HepG2 (cell line): ENCODE measurements around the gene CHKB. TPM values are rescaled to one million over a fixed set of nuclear protein-coding genes. Genes with fewer than 3 reads are reported as not detected.

Experiments used
- CBFB ChIP-seq: sonication (generic); formaldehyde crosslinking; IDR thresholded peaks from 2 replicates; pipeline ENCODE4 v1.4.0; 2020; ENCODE audit warnings: missing genetic modification reagents
- CBX1 ChIP-seq: IDR thresholded peaks from one replicate; pipeline ENCODE4 v1.6.1; 2016; ENCODE audit warnings: antibody characterized with exemption, low read depth
- CENPT ChIP-seq: sonication (generic); formaldehyde crosslinking; IDR thresholded peaks from 2 replicates; pipeline ENCODE4 v1.8.0; 2022; ENCODE audit warnings: low read depth, mild to moderate bottlenecking, moderate library complexity, missing genetic modification reagents
- FOXP1 ChIP-seq, 2 experiments: fragments of 450-650 bp in 1 of 2; IDR thresholded peaks; 2 replicates each; pipeline ENCODE4 v1.6.1; 2017 to 2018; ENCODE audit warnings: antibody characterized with exemption in 1 of 2
- HDAC2 ChIP-seq: sonication (generic); formaldehyde crosslinking; IDR thresholded peaks from 2 replicates; pipeline ENCODE4 v1.4.0; 2020; ENCODE audit warnings: missing genetic modification reagents
- HOXA7 ChIP-seq: sonication (generic); formaldehyde crosslinking; IDR thresholded peaks from 2 replicates; pipeline ENCODE4 v1.8.1; 2022; ENCODE audit warnings: mild to moderate bottlenecking, missing genetic modification reagents, moderate library complexity
- MTA3 ChIP-seq: sonication (generic); formaldehyde crosslinking; IDR thresholded peaks from 2 replicates; pipeline ENCODE4 v1.4.0; 2020; ENCODE audit warnings: missing genetic modification reagents
- SMARCC2 ChIP-seq: fragments of 450-650 bp; IDR thresholded peaks from 2 replicates; pipeline ENCODE4 v1.6.1; 2017; ENCODE audit warnings: antibody characterized with exemption, mild to moderate bottlenecking
- THYN1 ChIP-seq: sonication (generic); formaldehyde crosslinking; IDR thresholded peaks from 2 replicates; pipeline ENCODE4 v1.8.1; 2023; ENCODE audit warnings: low read depth, mild to moderate bottlenecking, moderate library complexity, missing genetic modification reagents, borderline replicate concordance
- ZNF496 ChIP-seq: sonication (generic); formaldehyde crosslinking; IDR thresholded peaks from 2 replicates; pipeline ENCODE4 v1.8.1; 2023; ENCODE audit warnings: mild to moderate bottlenecking, moderate library complexity, missing genetic modification reagents; ENCODE audit not compliant: insufficient replicate concordance
- ZNF768 ChIP-seq: sonication (generic); formaldehyde crosslinking; IDR thresholded peaks from 2 replicates; pipeline ENCODE4 v1.4.0; 2020; ENCODE audit warnings: missing genetic modification reagents
- ZNF841 ChIP-seq: sonication (generic); formaldehyde crosslinking; IDR thresholded peaks from 2 replicates; pipeline ENCODE4 v1.8.1; 2023; ENCODE audit warnings: missing genetic modification reagents, borderline replicate concordance
- polyA plus RNA-seq, 8 experiments: library from polyadenylated mRNA; depleted of rRNA in 3 of 8; stranded (reverse) in 7 of 8; unstranded in 1 of 8; fragments of >200 nt; fragmentation: Illumina TruSeq in 4 of 8; extraction: Trizol in 4 of 8; gene quantifications; 2 replicates each; pipeline versions ENCODE4 v1.2.1 to v1.2.3, GENCODE V29; 2011 to 2016; ENCODE audit warnings: low read depth in 4 of 8, missing spikeins in 1 of 8, mixed read lengths in 1 of 8; ENCODE audit not compliant: insufficient read depth in 1 of 8
- total RNA-seq, 5 experiments: library from RNA; depleted of rRNA; stranded (reverse); fragments of >200 nt; fragmentation: Illumina TruSeq; extraction: Trizol; gene quantifications; 2 replicates each; pipeline ENCODE4 v1.2.3, GENCODE V29; 2016; ENCODE audit warnings: low read depth in 1 of 5
- TF ChIP-seq, protein P1 (sequence below): sonication (generic); formaldehyde crosslinking; IDR thresholded peaks from 2 replicates; pipeline ENCODE4 v1.4.0; 2020; ENCODE audit warnings: mild to moderate bottlenecking, missing genetic modification reagents
- TF ChIP-seq, protein P2 (sequence below): sonication (generic); formaldehyde crosslinking; IDR thresholded peaks from 2 replicates; pipeline ENCODE4 v1.5.1; 2020; ENCODE audit warnings: missing genetic modification reagents, mild to moderate bottlenecking, borderline replicate concordance
- TF ChIP-seq, protein P3 (sequence below): sonication (generic); formaldehyde crosslinking; IDR thresholded peaks from one replicate; pipeline ENCODE4 v1.5.1; 2020; ENCODE audit warnings: mild to moderate bottlenecking, missing genetic modification reagents; ENCODE audit errors: not compliant biosample characterization
- TF ChIP-seq, protein P4 (sequence below): sonication (generic); formaldehyde crosslinking; IDR thresholded peaks from 2 replicates; pipeline ENCODE4 v1.5.0; 2020; ENCODE audit warnings: mild to moderate bottlenecking, missing genetic modification reagents, borderline replicate concordance

Gene CHKB
- total and polyA plus RNA-seq, 2 of the 13 experiments (the other 11 are each of a cell fraction or from before 2014, with no cell fraction given), result 24.5 to 42.7 TPM

DNA sequence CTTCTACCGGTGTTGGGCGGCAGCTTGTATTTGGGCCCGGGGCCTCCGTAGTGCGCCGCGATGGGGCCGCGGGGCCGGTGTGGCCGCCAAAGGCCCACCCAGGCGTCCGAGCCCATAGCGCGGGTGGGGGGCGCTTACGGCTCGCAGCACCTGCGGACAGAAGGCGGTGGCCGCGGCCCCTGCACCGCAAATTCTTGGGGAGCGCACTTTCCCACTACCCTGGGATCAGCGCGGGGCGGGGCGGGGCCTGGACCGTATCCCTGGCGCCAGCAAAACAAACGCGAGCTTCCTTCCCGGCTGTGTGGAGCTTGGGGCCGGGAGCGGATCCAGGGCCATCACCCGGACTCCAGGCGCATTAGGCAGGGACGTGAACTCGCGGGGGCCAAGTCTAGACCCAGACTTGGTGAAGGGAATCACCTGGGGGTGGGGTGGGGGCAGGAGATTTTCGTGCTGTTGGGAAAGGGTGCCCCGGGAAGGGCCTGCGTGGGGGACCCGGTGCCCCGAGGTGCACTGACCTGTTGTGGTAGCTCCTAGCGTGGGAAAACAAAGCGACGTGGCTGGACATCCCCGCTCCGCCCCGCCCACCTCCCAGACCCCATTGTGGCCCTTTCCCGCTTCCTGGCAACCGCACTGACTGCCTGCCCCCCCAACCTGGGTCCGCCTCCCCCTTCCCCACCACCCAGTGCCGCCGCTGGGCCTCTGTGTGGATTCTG, 50.5 kb downstream of the CHKB start (continued):
- TF ChIP-seq, protein P1, sequence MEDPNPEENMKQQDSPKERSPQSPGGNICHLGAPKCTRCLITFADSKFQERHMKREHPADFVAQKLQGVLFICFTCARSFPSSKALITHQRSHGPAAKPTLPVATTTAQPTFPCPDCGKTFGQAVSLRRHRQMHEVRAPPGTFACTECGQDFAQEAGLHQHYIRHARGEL, result no peak
- TF ChIP-seq, protein P2, sequence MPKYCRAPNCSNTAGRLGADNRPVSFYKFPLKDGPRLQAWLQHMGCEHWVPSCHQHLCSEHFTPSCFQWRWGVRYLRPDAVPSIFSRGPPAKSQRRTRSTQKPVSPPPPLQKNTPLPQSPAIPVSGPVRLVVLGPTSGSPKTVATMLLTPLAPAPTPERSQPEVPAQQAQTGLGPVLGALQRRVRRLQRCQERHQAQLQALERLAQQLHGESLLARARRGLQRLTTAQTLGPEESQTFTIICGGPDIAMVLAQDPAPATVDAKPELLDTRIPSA (CRISPR knock-in tag), result no peak
- TF ChIP-seq ZNF841 (CRISPR knock-in tag) (no peak), MTA3 (CRISPR knock-in tag) (no peak), ZNF768 (CRISPR knock-in tag) (no peak), CENPT (CRISPR knock-in tag) (no peak), CBFB (no peak), HOXA7 (no peak), CBX1 (no peak), SMARCC2 (no peak), FOXP1 (IDR thresholded peaks at IDR 0.05) (no peak), FOXP1 (CRISPR knock-in tag; IDR thresholded peaks at IDR 0.05) (no peak), HDAC2 (CRISPR knock-in tag) (no peak), THYN1 (CRISPR knock-in tag) (no peak), ZNF496 (CRISPR knock-in tag) (no peak)
- TF ChIP-seq, protein P3, sequence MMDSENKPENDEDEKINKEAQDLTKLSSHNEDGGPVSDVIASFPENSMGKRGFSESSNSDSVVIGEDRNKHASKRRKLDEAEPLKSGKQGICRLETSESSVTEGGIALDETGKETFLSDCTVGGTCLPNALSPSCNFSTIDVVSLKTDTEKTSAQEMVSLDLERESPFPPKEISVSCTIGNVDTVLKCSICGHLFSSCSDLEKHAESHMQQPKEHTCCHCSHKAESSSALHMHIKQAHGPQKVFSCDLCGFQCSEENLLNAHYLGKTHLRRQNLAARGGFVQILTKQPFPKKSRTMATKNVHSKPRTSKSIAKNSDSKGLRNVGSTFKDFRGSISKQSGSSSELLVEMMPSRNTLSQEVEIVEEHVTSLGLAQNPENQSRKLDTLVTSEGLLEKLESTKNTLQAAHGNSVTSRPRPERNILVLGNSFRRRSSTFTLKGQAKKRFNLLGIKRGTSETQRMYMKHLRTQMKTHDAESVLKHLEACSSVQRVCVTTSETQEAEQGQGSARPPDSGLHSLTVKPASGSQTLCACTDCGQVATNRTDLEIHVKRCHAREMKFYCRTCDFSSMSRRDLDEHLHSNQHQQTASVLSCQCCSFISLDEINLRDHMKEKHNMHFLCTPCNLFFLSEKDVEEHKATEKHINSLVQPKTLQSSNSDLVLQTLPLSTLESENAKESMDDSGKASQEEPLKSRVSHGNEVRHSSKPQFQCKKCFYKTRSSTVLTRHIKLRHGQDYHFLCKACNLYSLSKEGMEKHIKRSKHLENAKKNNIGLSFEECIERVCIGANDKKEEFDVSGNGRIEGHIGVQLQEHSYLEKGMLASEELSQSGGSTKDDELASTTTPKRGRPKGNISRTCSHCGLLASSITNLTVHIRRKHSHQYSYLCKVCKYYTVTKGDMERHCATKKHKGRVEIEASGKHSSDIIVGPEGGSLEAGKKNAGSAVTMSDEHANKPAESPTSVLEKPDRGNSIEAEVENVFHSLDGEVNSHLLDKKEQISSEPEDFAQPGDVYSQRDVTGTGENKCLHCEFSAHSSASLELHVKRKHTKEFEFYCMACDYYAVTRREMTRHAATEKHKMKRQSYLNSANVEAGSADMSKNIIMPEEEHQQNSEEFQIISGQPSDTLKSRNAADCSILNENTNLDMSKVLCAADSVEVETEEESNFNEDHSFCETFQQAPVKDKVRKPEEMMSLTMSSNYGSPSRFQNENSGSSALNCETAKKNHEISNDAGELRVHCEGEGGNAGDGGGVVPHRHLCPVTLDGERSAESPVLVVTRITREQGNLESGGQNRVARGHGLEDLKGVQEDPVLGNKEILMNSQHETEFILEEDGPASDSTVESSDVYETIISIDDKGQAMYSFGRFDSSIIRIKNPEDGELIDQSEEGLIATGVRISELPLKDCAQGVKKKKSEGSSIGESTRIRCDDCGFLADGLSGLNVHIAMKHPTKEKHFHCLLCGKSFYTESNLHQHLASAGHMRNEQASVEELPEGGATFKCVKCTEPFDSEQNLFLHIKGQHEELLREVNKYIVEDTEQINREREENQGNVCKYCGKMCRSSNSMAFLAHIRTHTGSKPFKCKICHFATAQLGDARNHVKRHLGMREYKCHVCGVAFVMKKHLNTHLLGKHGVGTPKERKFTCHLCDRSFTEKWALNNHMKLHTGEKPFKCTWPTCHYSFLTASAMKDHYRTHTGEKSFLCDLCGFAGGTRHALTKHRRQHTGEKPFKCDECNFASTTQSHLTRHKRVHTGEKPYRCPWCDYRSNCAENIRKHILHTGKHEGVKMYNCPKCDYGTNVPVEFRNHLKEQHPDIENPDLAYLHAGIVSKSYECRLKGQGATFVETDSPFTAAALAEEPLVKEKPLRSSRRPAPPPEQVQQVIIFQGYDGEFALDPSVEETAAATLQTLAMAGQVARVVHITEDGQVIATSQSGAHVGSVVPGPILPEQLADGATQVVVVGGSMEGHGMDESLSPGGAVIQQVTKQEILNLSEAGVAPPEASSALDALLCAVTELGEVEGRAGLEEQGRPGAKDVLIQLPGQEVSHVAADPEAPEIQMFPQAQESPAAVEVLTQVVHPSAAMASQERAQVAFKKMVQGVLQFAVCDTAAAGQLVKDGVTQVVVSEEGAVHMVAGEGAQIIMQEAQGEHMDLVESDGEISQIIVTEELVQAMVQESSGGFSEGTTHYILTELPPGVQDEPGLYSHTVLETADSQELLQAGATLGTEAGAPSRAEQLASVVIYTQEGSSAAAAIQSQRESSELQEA, result no peak
- TF ChIP-seq, protein P4, sequence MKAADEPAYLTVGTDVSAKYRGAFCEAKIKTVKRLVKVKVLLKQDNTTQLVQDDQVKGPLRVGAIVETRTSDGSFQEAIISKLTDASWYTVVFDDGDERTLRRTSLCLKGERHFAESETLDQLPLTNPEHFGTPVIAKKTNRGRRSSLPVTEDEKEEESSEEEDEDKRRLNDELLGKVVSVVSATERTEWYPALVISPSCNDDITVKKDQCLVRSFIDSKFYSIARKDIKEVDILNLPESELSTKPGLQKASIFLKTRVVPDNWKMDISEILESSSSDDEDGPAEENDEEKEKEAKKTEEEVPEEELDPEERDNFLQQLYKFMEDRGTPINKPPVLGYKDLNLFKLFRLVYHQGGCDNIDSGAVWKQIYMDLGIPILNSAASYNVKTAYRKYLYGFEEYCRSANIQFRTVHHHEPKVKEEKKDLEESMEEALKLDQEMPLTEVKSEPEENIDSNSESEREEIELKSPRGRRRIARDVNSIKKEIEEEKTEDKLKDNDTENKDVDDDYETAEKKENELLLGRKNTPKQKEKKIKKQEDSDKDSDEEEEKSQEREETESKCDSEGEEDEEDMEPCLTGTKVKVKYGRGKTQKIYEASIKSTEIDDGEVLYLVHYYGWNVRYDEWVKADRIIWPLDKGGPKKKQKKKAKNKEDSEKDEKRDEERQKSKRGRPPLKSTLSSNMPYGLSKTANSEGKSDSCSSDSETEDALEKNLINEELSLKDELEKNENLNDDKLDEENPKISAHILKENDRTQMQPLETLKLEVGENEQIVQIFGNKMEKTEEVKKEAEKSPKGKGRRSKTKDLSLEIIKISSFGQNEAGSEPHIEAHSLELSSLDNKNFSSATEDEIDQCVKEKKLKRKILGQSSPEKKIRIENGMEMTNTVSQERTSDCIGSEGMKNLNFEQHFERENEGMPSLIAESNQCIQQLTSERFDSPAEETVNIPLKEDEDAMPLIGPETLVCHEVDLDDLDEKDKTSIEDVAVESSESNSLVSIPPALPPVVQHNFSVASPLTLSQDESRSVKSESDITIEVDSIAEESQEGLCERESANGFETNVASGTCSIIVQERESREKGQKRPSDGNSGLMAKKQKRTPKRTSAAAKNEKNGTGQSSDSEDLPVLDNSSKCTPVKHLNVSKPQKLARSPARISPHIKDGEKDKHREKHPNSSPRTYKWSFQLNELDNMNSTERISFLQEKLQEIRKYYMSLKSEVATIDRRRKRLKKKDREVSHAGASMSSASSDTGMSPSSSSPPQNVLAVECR (CRISPR knock-in tag), result peak; percentile 51; the same call in 1 of the 2 replicates
